SU-DHL-6 (cell line): ENCODE results near the gene TECPR2.

Source experiments
- EZH2phosphoT487 ChIP-seq: fragments of 200-600 bp; sonication (generic), shearing (Covaris generic); conservative IDR thresholded peaks from 2 replicates; pipeline ENCODE4 v1.6.1; 2018; ENCODE audit warnings: mild to moderate bottlenecking, antibody characterized with exemption, low read length, moderate library complexity, mixed read lengths
- TF ChIP-seq, protein P1 (sequence below): fragments of 200-600 bp; sonication (generic); IDR thresholded peaks from one replicate; pipeline ENCODE4 v1.5.1; 2017; ENCODE audit warnings: antibody characterized with exemption, mild to moderate bottlenecking, low read length, moderate library complexity; ENCODE audit not compliant: insufficient read depth, poor library complexity, severe bottlenecking

DNA sequence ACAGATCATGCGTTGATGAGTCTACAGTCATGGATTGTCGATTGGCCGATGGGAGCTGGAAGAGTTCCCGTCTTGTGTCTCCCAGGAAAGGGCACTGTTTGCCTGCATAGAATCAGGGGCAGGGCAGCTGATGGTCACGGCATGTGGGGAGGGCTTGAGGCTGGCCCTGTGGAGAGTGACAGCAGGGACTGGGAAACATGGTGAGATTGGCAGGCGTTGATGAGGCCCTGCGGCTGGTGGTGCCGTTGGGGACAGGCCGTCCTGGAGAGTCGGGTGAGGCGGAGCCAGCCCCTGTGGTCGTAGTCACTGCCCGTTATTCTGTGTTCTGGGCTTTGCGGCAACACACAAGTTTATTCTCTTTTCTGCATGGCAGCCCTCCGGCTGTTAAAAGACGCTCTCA is 52.9 kb downstream of the TECPR2 start:
- TF ChIP-seq EZH2phosphoT487, result no peak
- TF ChIP-seq, protein P1, sequence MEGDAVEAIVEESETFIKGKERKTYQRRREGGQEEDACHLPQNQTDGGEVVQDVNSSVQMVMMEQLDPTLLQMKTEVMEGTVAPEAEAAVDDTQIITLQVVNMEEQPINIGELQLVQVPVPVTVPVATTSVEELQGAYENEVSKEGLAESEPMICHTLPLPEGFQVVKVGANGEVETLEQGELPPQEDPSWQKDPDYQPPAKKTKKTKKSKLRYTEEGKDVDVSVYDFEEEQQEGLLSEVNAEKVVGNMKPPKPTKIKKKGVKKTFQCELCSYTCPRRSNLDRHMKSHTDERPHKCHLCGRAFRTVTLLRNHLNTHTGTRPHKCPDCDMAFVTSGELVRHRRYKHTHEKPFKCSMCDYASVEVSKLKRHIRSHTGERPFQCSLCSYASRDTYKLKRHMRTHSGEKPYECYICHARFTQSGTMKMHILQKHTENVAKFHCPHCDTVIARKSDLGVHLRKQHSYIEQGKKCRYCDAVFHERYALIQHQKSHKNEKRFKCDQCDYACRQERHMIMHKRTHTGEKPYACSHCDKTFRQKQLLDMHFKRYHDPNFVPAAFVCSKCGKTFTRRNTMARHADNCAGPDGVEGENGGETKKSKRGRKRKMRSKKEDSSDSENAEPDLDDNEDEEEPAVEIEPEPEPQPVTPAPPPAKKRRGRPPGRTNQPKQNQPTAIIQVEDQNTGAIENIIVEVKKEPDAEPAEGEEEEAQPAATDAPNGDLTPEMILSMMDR, result no peak
